GM12878 (cell line): ENCODE data around the gene STARD10. TPM values are rescaled to one million over a fixed set of nuclear protein-coding genes. Genes with fewer than 3 reads are reported as not detected.

Experiments used
- ATAC-seq: fragments of 200-7000 bp; cut with Tn5 transposase; 3 replicates; pipeline ENCODE4 v1.9.1; 2020; ENCODE audit warnings: mild to moderate bottlenecking, moderate library complexity
- BruUV-seq: library from RNA; stranded (reverse); fragments of 400-500 nt; replicated peaks from 2 replicates; lab custom pipeline; 2021; lab: Mats Ljungman, UMichigan
- CTCF ChIA-PET: fragments of 300-600 bp; sonication (Branson Sonifier 250); formaldehyde crosslinking; extraction: SDS; loops from one replicate; lab custom pipeline; 2021; ENCODE audit warnings: inconsistent platforms; lab: Yijun Ruan, JAX
- POLR2A ChIA-PET: fragments of 350-600 bp; formaldehyde crosslinking; extraction: SDS; loops from one replicate; lab custom pipeline; 2021; ENCODE audit warnings: inconsistent platforms; lab: Charles Lee
- RAD21 ChIA-PET: fragments of 300-600 bp; sonication (Branson Sonifier 250); formaldehyde crosslinking; loops from one replicate; lab custom pipeline; 2023; ENCODE audit warnings: antibody characterized with exemption; ENCODE audit not compliant: unreplicated experiment; lab: Charles Lee
- SMC1A ChIA-PET: fragments of 300-600 bp; sonication (Branson Sonifier 250); formaldehyde crosslinking; loops from one replicate; lab custom pipeline; 2023; ENCODE audit not compliant: unreplicated experiment, uncharacterized antibody; lab: Charles Lee
- DNase-seq: peaks from one replicate; pipeline ENCODE4 v3.0.0-alpha.2; 2011; ENCODE audit warnings: low read depth, low spot score
- FAIRE-seq: peaks from 3 replicates; lab custom pipeline; 2011; peaks lifted over from hg19 to GRCh38; lab: Jason Lieb, UNC
- H2AFZ ChIP-seq: 2 replicates; pipeline ENCODE4 v1.6.0; 2011; ENCODE audit warnings: low read depth, low read length, control low read depth; ENCODE audit not compliant: control insufficient read depth
- H3K27ac ChIP-seq: 2 replicates; pipeline ENCODE4 v1.5.1; 2011; ENCODE audit warnings: control low read depth; ENCODE audit not compliant: control insufficient read depth, insufficient read depth
- H3K27me3 ChIP-seq, 2 experiments: replicated peaks in 1 of 2; 2 replicates each; pipeline versions ENCODE4 v1.6.0 to v1.6.1; 2011; ENCODE audit warnings: low read length in 1 of 2; ENCODE audit not compliant: control insufficient read depth in 2 of 2, insufficient read depth in 2 of 2
- H3K36me3 ChIP-seq, 2 experiments: 2 replicates each; pipeline ENCODE4 v1.5.1; 2011; ENCODE audit warnings: low read length in 1 of 2; ENCODE audit not compliant: control insufficient read depth in 2 of 2, insufficient read depth in 2 of 2
- H3K4me1 ChIP-seq: 2 replicates; pipeline ENCODE4 v1.6.1; 2011; ENCODE audit warnings: mild to moderate bottlenecking, low read length, moderate library complexity, mixed read lengths; ENCODE audit not compliant: control insufficient read depth, insufficient read depth
- H3K4me2 ChIP-seq: 2 replicates; pipeline ENCODE4 v1.6.0; 2011; ENCODE audit warnings: control low read depth; ENCODE audit not compliant: control insufficient read depth, insufficient read depth
- H3K4me3 ChIP-seq: fragments of 200-600 bp; sonication (generic); 2 replicates; pipeline ENCODE4 v1.5.1; 2016
- H3K79me2 ChIP-seq: 2 replicates; pipeline ENCODE4 v1.6.0; 2011; ENCODE audit warnings: low read length; ENCODE audit not compliant: control insufficient read depth, insufficient read depth
- H3K9ac ChIP-seq: 2 replicates; pipeline ENCODE4 v1.8.0; 2011; ENCODE audit warnings: low read length, control low read depth, mixed read lengths; ENCODE audit not compliant: control insufficient read depth, insufficient read depth
- H3K9me3 ChIP-seq: replicated peaks from 3 replicates; pipeline ENCODE4 v1.5.1; 2011; ENCODE audit warnings: mild to moderate bottlenecking, low read length; ENCODE audit not compliant: control insufficient read depth, insufficient read depth
- H4K20me1 ChIP-seq: 2 replicates; pipeline ENCODE4 v1.6.0; 2011; ENCODE audit not compliant: control insufficient read depth, insufficient read depth
- DPF2 ChIP-seq: fragments of 450-650 bp; IDR thresholded peaks from 2 replicates; pipeline ENCODE4 v1.6.1; 2017; ENCODE audit warnings: mild to moderate bottlenecking
- POU2F2 ChIP-seq: IDR thresholded peaks from 3 replicates; pipeline ENCODE4 v1.6.1; 2011; ENCODE audit warnings: low read depth, mild to moderate bottlenecking, low read length, borderline replicate concordance
- RAD51 ChIP-seq: fragments of 450-650 bp; IDR thresholded peaks from 2 replicates; pipeline ENCODE4 v1.6.1; 2016; ENCODE audit warnings: moderate library complexity, mild to moderate bottlenecking, inconsistent platforms
- SREBF2 ChIP-seq: IDR thresholded peaks from 2 replicates; pipeline ENCODE4 v1.6.1; 2012; ENCODE audit warnings: mild to moderate bottlenecking, low read length
- YBX1 ChIP-seq: fragments of 450-650 bp; IDR thresholded peaks from 2 replicates; pipeline ENCODE4 v1.6.1; 2016; ENCODE audit warnings: antibody characterized with exemption
- ZBED1 ChIP-seq: IDR thresholded peaks from 2 replicates; pipeline ENCODE4 v1.6.1; 2016; ENCODE audit warnings: borderline replicate concordance
- WGBS: methylation state at CpG from one replicate; pipeline ENCODE4 v1.1.6; 2016; ENCODE audit warnings: low lambda C conversion rate; ENCODE audit not compliant: insufficient replicate concordance, insufficient coverage; ENCODE audit errors: missing lambda C conversion rate; 5-methylcytosine and 5-hydroxymethylcytosine counted together
- in situ Hi-C: fragments of 300-500 bp; cut with MboI; formaldehyde crosslinking; loops from 9 replicates; pipeline ENCODE4 v1.14.3; 2018; ENCODE audit warnings: mixed read lengths
- intact Hi-C: fragments of 100-400 bp; cut with micrococcal nuclease; formaldehyde crosslinking; loops from one replicate; pipeline ENCODE4 v1.14.2; 2022; ENCODE audit not compliant: unreplicated experiment
- polyA plus RNA-seq, 11 experiments: library from polyadenylated mRNA; depleted of rRNA in 4 of 11; unstranded in 6 of 11; stranded (reverse) in 5 of 11; fragments of >200 nt; fragmentation: Nextera tagmentation in 4 of 11; fragmentation: Illumina TruSeq in 1 of 11; extraction: Ambion mirVana in 4 of 11; extraction: Trizol in 1 of 11; gene quantifications; 1 replicate in 1 of 11; 2 replicates in 10 of 11; pipeline versions ENCODE4 v1.2.1 to v1.2.3, GENCODE V29; 2011 to 2016; ENCODE audit warnings: inconsistent platforms in 2 of 11, missing spikeins in 2 of 11, low read depth in 1 of 11
- total RNA-seq, 4 experiments: library from RNA; depleted of rRNA in 3 of 4; stranded (reverse); fragments of >200 nt in 3 of 4; fragmentation: Illumina TruSeq in 1 of 4; extraction: Trizol in 1 of 4; gene quantifications; 2 replicates each; pipeline versions ENCODE4 v1.2.1 to v1.2.3, GENCODE V29; 2013 to 2021
- TF ChIP-seq, protein P1 (sequence below): fragments of 150-350 bp; IDR thresholded peaks from 2 replicates; pipeline ENCODE4 v1.6.1; 2016; ENCODE audit warnings: low read depth, low read length

The STARD10 gene
- total and polyA plus RNA-seq, 10 of the 15 experiments (the other 5 are each of a cell fraction or from before 2014, with no cell fraction given) = 0.15 to 43.2 (median 23.1) TPM

DNA sequence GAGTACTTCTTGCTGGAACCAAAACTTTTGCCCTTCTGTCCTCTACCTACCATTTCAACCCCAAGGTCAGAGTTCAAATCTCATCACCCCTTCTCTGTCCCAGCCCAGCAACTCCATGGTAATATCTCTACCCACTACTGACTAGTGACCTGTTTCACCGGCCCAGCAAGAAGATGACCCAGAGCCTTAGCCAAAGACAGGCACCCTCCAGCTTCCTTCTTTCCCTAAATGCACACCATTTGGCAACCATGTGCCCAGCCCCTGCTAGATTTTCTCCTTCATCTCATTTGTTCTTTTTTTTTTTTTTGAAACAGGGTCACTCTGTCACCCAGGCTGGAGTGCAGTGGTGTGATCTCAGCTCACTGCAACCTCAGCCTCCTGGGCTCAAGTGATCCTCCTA lies 56.5 kb downstream of the STARD10 start:
- H3K4me1 ChIP-seq = peaks cover 61% of the 10 kb centered on the region
- BruUV-seq = no TSS peak
- WGBS = 100% methylated on average over 1 of the region's 1 CpG
- in situ Hi-C loops = no loop called here
- no peak for FAIRE-seq
- ATAC-seq = no peak
- RAD21 ChIA-PET = interaction anchor here (1.2 to 2.9 kb wide), 3 partner anchors 10 to 79 kb away, joined by 3 to 15 read pairs (median 13); no protein-coding TSS in a partner anchor
- no peaks in the 10 kb centered on the region; the same call in 2 of the 3 replicates for H3K9me3 ChIP-seq
- H3K27me3 ChIP-seq = no peaks in the 10 kb centered on the region
- intact Hi-C loops = no loop called here
- H3K27ac ChIP-seq = peak overlapping the region; percentile 98
- DNase-seq = no peak
- peak overlapping the region; percentile 99 for H3K4me2 ChIP-seq
- H2AFZ ChIP-seq = no peak overlapping the region
- H3K36me3 ChIP-seq = peaks cover 0 to 2% of the 10 kb centered on the region in 2 experiments; a peak in 2 of 4 replicates
- H3K79me2 ChIP-seq = peaks cover 68% of the 10 kb centered on the region
- TF ChIP-seq RAD51 = no peak
- no peak for TF ChIP-seq ZBED1
- TF ChIP-seq, protein P1, sequence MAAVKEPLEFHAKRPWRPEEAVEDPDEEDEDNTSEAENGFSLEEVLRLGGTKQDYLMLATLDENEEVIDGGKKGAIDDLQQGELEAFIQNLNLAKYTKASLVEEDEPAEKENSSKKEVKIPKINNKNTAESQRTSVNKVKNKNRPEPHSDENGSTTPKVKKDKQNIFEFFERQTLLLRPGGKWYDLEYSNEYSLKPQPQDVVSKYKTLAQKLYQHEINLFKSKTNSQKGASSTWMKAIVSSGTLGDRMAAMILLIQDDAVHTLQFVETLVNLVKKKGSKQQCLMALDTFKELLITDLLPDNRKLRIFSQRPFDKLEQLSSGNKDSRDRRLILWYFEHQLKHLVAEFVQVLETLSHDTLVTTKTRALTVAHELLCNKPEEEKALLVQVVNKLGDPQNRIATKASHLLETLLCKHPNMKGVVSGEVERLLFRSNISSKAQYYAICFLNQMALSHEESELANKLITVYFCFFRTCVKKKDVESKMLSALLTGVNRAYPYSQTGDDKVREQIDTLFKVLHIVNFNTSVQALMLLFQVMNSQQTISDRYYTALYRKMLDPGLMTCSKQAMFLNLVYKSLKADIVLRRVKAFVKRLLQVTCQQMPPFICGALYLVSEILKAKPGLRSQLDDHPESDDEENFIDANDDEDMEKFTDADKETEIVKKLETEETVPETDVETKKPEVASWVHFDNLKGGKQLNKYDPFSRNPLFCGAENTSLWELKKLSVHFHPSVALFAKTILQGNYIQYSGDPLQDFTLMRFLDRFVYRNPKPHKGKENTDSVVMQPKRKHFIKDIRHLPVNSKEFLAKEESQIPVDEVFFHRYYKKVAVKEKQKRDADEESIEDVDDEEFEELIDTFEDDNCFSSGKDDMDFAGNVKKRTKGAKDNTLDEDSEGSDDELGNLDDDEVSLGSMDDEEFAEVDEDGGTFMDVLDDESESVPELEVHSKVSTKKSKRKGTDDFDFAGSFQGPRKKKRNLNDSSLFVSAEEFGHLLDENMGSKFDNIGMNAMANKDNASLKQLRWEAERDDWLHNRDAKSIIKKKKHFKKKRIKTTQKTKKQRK = no peak
- no peak for TF ChIP-seq DPF2
- no peak for TF ChIP-seq SREBF2
- no peak for TF ChIP-seq YBX1
- no peak for TF ChIP-seq POU2F2
- CTCF ChIA-PET = interaction anchor here (1.0 to 7.5 kb wide), 4 partner anchors 9 to 552 kb away, joined by 3 to 89 read pairs (median 34); partner anchors contain the start of gene STARD10
- POLR2A ChIA-PET = interaction anchor here (0.6 to 5.9 kb wide), 9 partner anchors 10 to 419 kb away, joined by 3 to 40 read pairs (median 5); partner anchors contain the start of gene STARD10
- SMC1A ChIA-PET = interaction anchor here (1.1 to 5.8 kb wide), 8 partner anchors 8 to 415 kb away, joined by 3 to 41 read pairs (median 6); partner anchors contain the start of gene STARD10
- peak overlapping the region; percentile 25; the same call in 1 of the 2 replicates for H3K4me3 ChIP-seq
- H4K20me1 ChIP-seq = no peaks in the 10 kb centered on the region
- H3K9ac ChIP-seq = no peak overlapping the region; the same call in 1 of the 2 replicates
